H1 (cell line): ENCODE measurements around the gene ASIC1. TPM values are rescaled to one million over a fixed set of nuclear protein-coding genes. Genes with fewer than 3 reads are reported as not detected.

Source experiments
- CTCF ChIA-PET: fragments of 300-600 bp; sonication (Branson Sonifier 250); formaldehyde crosslinking; loops from one replicate; lab custom pipeline; 2021; ENCODE audit not compliant: partially characterized antibody; lab: Charles Lee
- POLR2A ChIA-PET: fragments of 300-600 bp; sonication (Branson Sonifier 250); formaldehyde crosslinking; loops from one replicate; lab custom pipeline; 2021; ENCODE audit warnings: inconsistent platforms; ENCODE audit not compliant: partially characterized antibody; lab: Charles Lee
- DNase-seq, 2 experiments: peaks; one replicate each; pipeline versions ENCODE4 v3.0.0 to v3.0.0-alpha.2; 2010 to 2022; ENCODE audit warnings: low spot score in 2 of 2, low read depth in 1 of 2, mixed read lengths in 1 of 2
- FAIRE-seq: peaks from 2 replicates; lab custom pipeline; 2011; peaks lifted over from hg19 to GRCh38; lab: Jason Lieb, UNC
- H2AFZ ChIP-seq: 2 replicates; pipeline ENCODE4 v1.8.1; 2012; ENCODE audit warnings: low read length, inconsistent platforms
- H2AK5ac ChIP-seq: 2 replicates; pipeline ENCODE4 v1.6.1; 2013; ENCODE audit warnings: low read depth, low read length
- H2BK120ac ChIP-seq: replicated peaks from 2 replicates; pipeline ENCODE3; 2013; ENCODE audit warnings: low read depth, low read length, inconsistent platforms
- H2BK12ac ChIP-seq: 2 replicates; pipeline ENCODE4 v1.6.1; 2013; ENCODE audit warnings: low read depth, low read length
- H2BK15ac ChIP-seq: 2 replicates; pipeline ENCODE4 v1.6.1; 2013; ENCODE audit warnings: low read length
- H2BK20ac ChIP-seq: 2 replicates; pipeline ENCODE4 v1.6.1; 2013; ENCODE audit warnings: low read length
- H2BK5ac ChIP-seq: 2 replicates; pipeline ENCODE4 v1.6.1; 2013; ENCODE audit warnings: low read depth, low read length
- H3K14ac ChIP-seq: 2 replicates; pipeline ENCODE4 v1.6.1; 2013; ENCODE audit warnings: inconsistent platforms; ENCODE audit not compliant: insufficient read length
- H3K18ac ChIP-seq: 2 replicates; pipeline ENCODE4 v1.6.1; 2013; ENCODE audit warnings: low read length; ENCODE audit errors: extremely low read depth
- H3K23ac ChIP-seq: 2 replicates; pipeline ENCODE4 v1.6.1; 2013; ENCODE audit warnings: inconsistent platforms; ENCODE audit not compliant: insufficient read length
- H3K23me2 ChIP-seq: 2 replicates; pipeline ENCODE4 v1.6.1; 2013; ENCODE audit warnings: low read depth, low read length
- H3K27ac ChIP-seq: 2 replicates; pipeline ENCODE4 v1.6.1; 2011; ENCODE audit warnings: low read depth, low read length, inconsistent platforms
- H3K27me3 ChIP-seq, 4 experiments: replicated peaks in 1 of 4; 1 replicate in 1 of 4; 2 replicates in 3 of 4; pipeline versions ENCODE4 v1.6.1 to v1.8.1; 2011 to 2013; ENCODE audit warnings: low read length in 3 of 4, mild to moderate bottlenecking in 3 of 4, inconsistent platforms in 2 of 4, mixed read lengths in 2 of 4, moderate library complexity in 1 of 4; ENCODE audit not compliant: control insufficient read depth in 3 of 4, insufficient read depth in 3 of 4; ENCODE audit errors: extremely low read depth in 1 of 4
- H3K36me3 ChIP-seq, 4 experiments: 2 replicates each; pipeline versions ENCODE4 v1.6.1 to v1.8.1; 2011 to 2013; ENCODE audit warnings: mild to moderate bottlenecking in 4 of 4, low read length in 3 of 4, moderate library complexity in 2 of 4, control low read depth in 1 of 4, inconsistent platforms in 1 of 4; ENCODE audit not compliant: insufficient read depth in 4 of 4, control insufficient read depth in 2 of 4
- H3K4ac ChIP-seq: replicated peaks from 2 replicates; pipeline ENCODE3; 2013; ENCODE audit warnings: low read length, low read depth, mixed read lengths, inconsistent platforms; ENCODE audit not compliant: insufficient read length
- H3K4me1 ChIP-seq, 4 experiments: replicated peaks in 1 of 4; 1 replicate in 1 of 4; 2 replicates in 3 of 4; pipeline versions ENCODE4 v1.6.1 to v1.8.1; 2011 to 2013; ENCODE audit warnings: low read length in 3 of 4, inconsistent platforms in 2 of 4, mixed read lengths in 1 of 4; ENCODE audit not compliant: insufficient read depth in 4 of 4, control insufficient read depth in 3 of 4
- H3K4me2 ChIP-seq, 2 experiments: 2 replicates each; pipeline versions ENCODE4 v1.6.1 to v1.8.1; 2011 to 2013; ENCODE audit warnings: low read depth in 2 of 2, low read length in 2 of 2, control low read depth in 1 of 2, inconsistent platforms in 1 of 2, mild to moderate bottlenecking in 1 of 2; ENCODE audit not compliant: insufficient read depth in 1 of 2
- H3K4me3 ChIP-seq, 4 experiments: fragments of 200-600, 300-600 bp in 1 of 4; sonication (generic), shearing (Covaris generic), sonication (Bioruptor Twin) in 1 of 4; 2 replicates each; pipeline versions ENCODE4 v1.5.1 to v1.8.1; 2011 to 2016; ENCODE audit warnings: low read length in 4 of 4, low read depth in 3 of 4, control low read depth in 2 of 4, inconsistent platforms in 2 of 4, mild to moderate bottlenecking in 2 of 4, mixed read lengths in 1 of 4, moderate library complexity in 1 of 4; ENCODE audit not compliant: insufficient read depth in 2 of 4; ENCODE audit errors: extremely low read depth in 1 of 4
- H3K56ac ChIP-seq: replicated peaks from 2 replicates; pipeline ENCODE3; 2013; ENCODE audit warnings: low read depth, mild to moderate bottlenecking, mixed read lengths, low read length, inconsistent platforms; ENCODE audit not compliant: insufficient read length
- H3K79me1 ChIP-seq: 2 replicates; pipeline ENCODE4 v1.6.1; 2013; ENCODE audit warnings: low read depth, low read length, control low read depth
- H3K79me2 ChIP-seq, 2 experiments: 2 replicates each; pipeline versions ENCODE4 v1.6.1 to v1.8.1; 2012 to 2013; ENCODE audit warnings: low read length in 2 of 2, mild to moderate bottlenecking in 2 of 2, inconsistent platforms in 1 of 2; ENCODE audit not compliant: insufficient read depth in 2 of 2, control insufficient read depth in 1 of 2
- H3K9ac ChIP-seq, 4 experiments: replicated peaks in 1 of 4; 1 replicate in 1 of 4; 2 replicates in 3 of 4; pipeline versions ENCODE4 v1.6.1 to v1.8.1; 2011 to 2013; ENCODE audit warnings: low read depth in 3 of 4, low read length in 3 of 4, control low read depth in 2 of 4, mild to moderate bottlenecking in 2 of 4, moderate library complexity in 2 of 4, inconsistent platforms in 1 of 4; ENCODE audit errors: extremely low read depth in 1 of 4
- H3K9me3 ChIP-seq, 2 experiments: 2 replicates each; pipeline versions ENCODE4 v1.6.1 to v1.8.1; 2012 to 2013; ENCODE audit warnings: mild to moderate bottlenecking in 2 of 2, moderate library complexity in 2 of 2, control low read depth in 1 of 2, inconsistent platforms in 1 of 2, low read depth in 1 of 2, low read length in 1 of 2, mixed read lengths in 1 of 2; ENCODE audit not compliant: insufficient read depth in 2 of 2
- H4K20me1 ChIP-seq, 2 experiments: replicated peaks in 1 of 2; 2 replicates each; pipeline versions ENCODE3 to v1.8.1; 2011 to 2013; ENCODE audit warnings: inconsistent platforms in 2 of 2, low read length in 2 of 2, mild to moderate bottlenecking in 1 of 2; ENCODE audit not compliant: insufficient read depth in 2 of 2, control insufficient read depth in 1 of 2
- H4K5ac ChIP-seq: 2 replicates; pipeline ENCODE4 v1.6.1; 2013; ENCODE audit warnings: low read length, low read depth, mixed read lengths, inconsistent platforms; ENCODE audit not compliant: insufficient read length
- H4K8ac ChIP-seq: 2 replicates; pipeline ENCODE4 v1.8.0; 2013; ENCODE audit warnings: mild to moderate bottlenecking, moderate library complexity, low read length, inconsistent platforms; ENCODE audit not compliant: insufficient read depth; ENCODE audit errors: extremely low read depth
- H4K91ac ChIP-seq: replicated peaks from 2 replicates; pipeline ENCODE3; 2013; ENCODE audit warnings: low read length, mixed read lengths, inconsistent platforms; ENCODE audit not compliant: insufficient read length
- ASH2L ChIP-seq: fragments of 200-600, 300-600 bp; sonication (generic); IDR thresholded peaks from one replicate; pipeline ENCODE4 v1.7.1; 2017; ENCODE audit warnings: low read length
- ATF3 ChIP-seq: IDR thresholded peaks from 2 replicates; pipeline ENCODE4 v1.6.1; 2011; ENCODE audit warnings: low read depth, mild to moderate bottlenecking, low read length; ENCODE audit not compliant: insufficient read depth
- HDAC2 ChIP-seq, 2 experiments: fragments of 300-600 bp in 1 of 2; sonication (generic) in 1 of 2; IDR thresholded peaks; 2 replicates each; pipeline ENCODE4 v1.6.1; 2011 to 2012; ENCODE audit warnings: low read depth in 2 of 2, low read length in 2 of 2, mild to moderate bottlenecking in 2 of 2, moderate library complexity in 2 of 2, borderline replicate concordance in 1 of 2, inconsistent platforms in 1 of 2
- KDM4A ChIP-seq: IDR thresholded peaks from one replicate; pipeline ENCODE4 v1.7.1; 2012; ENCODE audit warnings: low read depth, mild to moderate bottlenecking, moderate library complexity, low read length, inconsistent platforms; ENCODE audit not compliant: severe bottlenecking
- POLR2AphosphoS5 ChIP-seq: IDR thresholded peaks from 2 replicates; pipeline ENCODE4 v1.6.1; 2011; ENCODE audit warnings: low read depth, low read length
- RNF2 ChIP-seq: fragments of 200-900, 300-1000 bp; sonication (generic); IDR thresholded peaks from 2 replicates; pipeline ENCODE4 v1.7.1; 2016; ENCODE audit warnings: borderline replicate concordance, low read depth, mild to moderate bottlenecking, antibody characterized with exemption, low read length; ENCODE audit not compliant: poor library complexity, severe bottlenecking; ENCODE audit errors: missing control alignments
- RXRA ChIP-seq: IDR thresholded peaks from 2 replicates; pipeline ENCODE4 v1.6.1; 2011; ENCODE audit warnings: low read depth, mild to moderate bottlenecking, low read length, moderate library complexity; ENCODE audit not compliant: insufficient read depth
- SAP30 ChIP-seq: fragments of 300-600 bp; sonication (generic); IDR thresholded peaks from 2 replicates; pipeline ENCODE4 v1.7.1; 2012; ENCODE audit warnings: low read length, moderate library complexity, mild to moderate bottlenecking, inconsistent platforms; ENCODE audit not compliant: insufficient read depth, insufficient replicate concordance
- SIRT6 ChIP-seq: IDR thresholded peaks from one replicate; pipeline ENCODE4 v1.7.1; 2012; ENCODE audit warnings: low read length, inconsistent platforms
- SIX5 ChIP-seq: IDR thresholded peaks from 2 replicates; pipeline ENCODE4 v1.6.1; 2011; ENCODE audit warnings: mild to moderate bottlenecking, low read depth, low read length
- TAF7 ChIP-seq: optimal IDR thresholded peaks from 2 replicates; pipeline ENCODE3; 2011; ENCODE audit warnings: low read depth, mild to moderate bottlenecking, inconsistent platforms, low read length, moderate library complexity, borderline replicate concordance
- TEAD4 ChIP-seq: IDR thresholded peaks from 2 replicates; pipeline ENCODE4 v1.6.1; 2012; ENCODE audit warnings: low read depth, low read length, inconsistent platforms, mixed read lengths
- WGBS, 2 experiments: shearing (Covaris generic) in 1 of 2; methylation state at CpG; one replicate each; pipeline versions ENCODE4 v1.1.6 to v1.1.7; 2013 to 2015; ENCODE audit warnings: low lambda C conversion rate in 2 of 2, mixed read lengths in 2 of 2, inconsistent platforms in 1 of 2, low coverage in 1 of 2, missing lambda C conversion rate in 1 of 2; ENCODE audit not compliant: insufficient replicate concordance in 2 of 2, insufficient coverage in 1 of 2, insufficient read length in 1 of 2; ENCODE audit errors: extremely low coverage in 1 of 2, missing lambda C conversion rate in 1 of 2; 5-methylcytosine and 5-hydroxymethylcytosine counted together
- polyA plus RNA-seq, 7 experiments: library from polyadenylated mRNA; depleted of rRNA in 3 of 7; stranded (reverse) in 5 of 7; unstranded in 2 of 7; fragments of >200 nt in 5 of 7; fragments of 200-250 nt in 2 of 7; gene quantifications; 1 replicate in 5 of 7; 2 replicates in 1 of 7; 4 replicates in 1 of 7; pipeline versions ENCODE4 v1.2.1 to v1.2.3, GENCODE V29; 2011 to 2013; ENCODE audit warnings: missing spikeins in 2 of 7, mixed read lengths in 2 of 7
- total RNA-seq: library from RNA; stranded (reverse); fragmentation: NEBNext Ultra II Directional; extraction: Animal tissue kit (Norgen Biotek cat#: 25700); gene quantifications from 2 replicates; pipeline ENCODE4 v1.2.1, GENCODE V29; 2021

The ASIC1 gene
- total and polyA plus RNA-seq, 2 of the 8 experiments (the other 6 are each of a cell fraction or from before 2014, with no cell fraction given), result 2.4 to 4.4 TPM

DNA sequence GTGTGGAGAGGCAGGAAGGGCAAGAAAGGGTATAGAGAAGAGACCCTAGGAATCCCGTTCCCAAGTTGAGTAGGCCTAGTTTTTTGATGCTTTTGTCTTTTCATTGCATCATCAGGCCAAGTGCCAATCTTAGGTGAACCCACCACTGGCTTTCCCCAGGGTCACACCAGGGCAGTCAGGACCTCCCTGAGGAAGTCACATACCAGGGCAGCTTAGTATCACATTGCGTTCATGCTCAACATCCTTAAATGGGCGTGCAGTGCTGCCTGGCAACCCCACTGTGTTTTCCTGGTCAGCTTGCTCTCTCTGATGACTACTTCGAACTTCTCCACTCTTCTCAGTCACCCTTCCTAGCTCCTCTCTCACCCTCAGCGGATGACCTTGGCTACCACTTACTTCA, 9.0 kb downstream of the ASIC1 start:
- H3K23ac ChIP-seq, result no peak overlapping the region
- no peak overlapping the region for H2BK20ac ChIP-seq
- no peak overlapping the region for H2BK15ac ChIP-seq
- DNase-seq (no peak), FAIRE-seq (no peak)
- peaks cover 0 to 5% (median 0%) of the 10 kb centered on the region in 4 experiments; a peak in 2 of 7 replicates for H3K4me1 ChIP-seq
- no peaks in the 10 kb centered on the region for H3K79me2 ChIP-seq
- H2AK5ac ChIP-seq, result no peak overlapping the region
- H3K36me3 ChIP-seq, result no peaks in the 10 kb centered on the region
- H3K18ac ChIP-seq, result no peak overlapping the region
- H3K27ac ChIP-seq, result no peak overlapping the region
- no peak overlapping the region for H4K5ac ChIP-seq
- no peaks in the 10 kb centered on the region; the same call in 1 of the 2 replicates for H3K23me2 ChIP-seq
- no peak overlapping the region; a peak in 1 of 7 replicates for H3K9ac ChIP-seq
- H2AFZ ChIP-seq, result no peak overlapping the region
- H3K4me3 ChIP-seq, result no peak overlapping the region
- ChIA-PET CTCF (interaction anchor here (0.5 to 22.8 kb wide), 13 partner anchors 5 to 300 kb away, joined by 3 to 420 read pairs (median 5); partner anchors contain the start of genes AQP6 and ASIC1), POLR2A (interaction anchor here (0.6 to 2.3 kb wide), 6 partner anchors 8 to 329 kb away, joined by 3 to 8 read pairs (median 5); partner anchors contain the start of gene SMARCD1)
- H4K91ac ChIP-seq, result no peak overlapping the region
- H3K56ac ChIP-seq, result no peak overlapping the region
- H3K9me3 ChIP-seq, result no peaks in the 10 kb centered on the region
- H3K4me2 ChIP-seq, result 0 out of 4 replicates have a peak overlapping the region, but pooled peaks of 1 of the 2 experiments have one; percentile 10
- H2BK12ac ChIP-seq, result no peak overlapping the region; the same call in 1 of the 2 replicates
- no peaks in the 10 kb centered on the region for H3K79me1 ChIP-seq
- no peak overlapping the region for H2BK120ac ChIP-seq
- no peak overlapping the region for H3K14ac ChIP-seq
- H2BK5ac ChIP-seq, result no peak overlapping the region
- H3K27me3 ChIP-seq, result peaks cover 0 to 7% (median 1%) of the 10 kb centered on the region in 4 experiments; a peak in 4 of 7 replicates
- H3K4ac ChIP-seq, result no peak overlapping the region
- WGBS, 2 experiments, result 77% methylated on average over 5 of the region's 5 CpGs; no CpG with 5 or more reads in 1 of the 2 experiments
- no peaks in the 10 kb centered on the region for H4K20me1 ChIP-seq
- H4K8ac ChIP-seq, result no peak overlapping the region
- peak; percentile 91 for TF ChIP-seq TEAD4
- no peak for TF ChIP-seq TAF7
- no peak for TF ChIP-seq SIX5
- TF ChIP-seq ASH2L, result peak; percentile 21
- TF ChIP-seq SAP30, result no peak
- TF ChIP-seq POLR2AphosphoS5, result no peak
- TF ChIP-seq ATF3, result peak; percentile 82
- no peak for TF ChIP-seq SIRT6
- no peak for TF ChIP-seq RNF2
- TF ChIP-seq HDAC2 (IDR thresholded peaks at IDR 0.05; ENCODE audit: borderline replicate concordance in 1 of 2, low read depth in 2 of 2, low read length in 2 of 2), result no peak
- no peak for TF ChIP-seq KDM4A
- TF ChIP-seq RXRA, result no peak
